Measurements from ENCODE around the gene RADX.

The RADX gene

GRCh38 chrX:106684207-106684606 is 72.4 kb downstream of the RADX start:
- DNase-seq (ENCODE audit: low read depth, low spot score) = no peak

GRCh38 chrX:106692425-106693065 is 80.8 kb downstream of the RADX start:
- DNase-seq (ENCODE audit: low read depth, low spot score) = no peak

GRCh38 chrX:106696502-106696901 is 84.7 kb downstream of the RADX start:
- no peak for DNase-seq (ENCODE audit: low read depth, low spot score)

- DNase-seq (ENCODE audit: low read depth, low spot score) = no peak
Observed at GRCh38 chrX:106698693-106699092, 86.9 kb downstream of the RADX start.

- no peak for DNase-seq (ENCODE audit: low read depth, low spot score)
Observed at GRCh38 chrX:106702636-106703035, 90.9 kb downstream of the RADX start.

DNA sequence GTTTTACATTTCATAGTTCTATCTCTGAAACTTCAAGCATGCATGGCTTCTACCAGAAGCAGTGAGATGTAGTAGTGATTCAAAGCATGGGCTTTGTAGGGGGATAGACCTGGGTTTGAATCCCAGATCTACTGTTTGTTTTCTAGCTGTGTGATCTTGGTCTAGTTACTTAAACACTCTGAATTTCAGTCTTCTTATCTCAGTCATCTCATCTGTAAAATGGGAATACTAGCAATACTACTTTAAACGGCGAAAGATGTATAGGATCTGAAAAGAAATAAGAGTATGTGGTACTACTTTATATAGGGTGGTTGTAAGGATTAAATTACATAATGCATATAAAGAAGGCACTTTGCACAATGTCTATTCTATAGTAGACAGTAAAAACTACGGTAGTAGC is 94.7 kb downstream of the RADX start:
- DNase-seq (ENCODE audit: low read depth, low spot score) = no peak

GRCh38 chrX:106707771-106708454 is 96.1 kb downstream of the RADX start:
- DNase-seq (ENCODE audit: low read depth, low spot score) = no peak

- DNase-seq (ENCODE audit: low read depth, low spot score) = no peak
Observed at GRCh38 chrX:106710771-106711170, 99.0 kb downstream of the RADX start.

- no peak for DNase-seq (ENCODE audit: low read depth, low spot score)
Observed at GRCh38 chrX:106711375-106711774, 99.6 kb downstream of the RADX start.

DNA sequence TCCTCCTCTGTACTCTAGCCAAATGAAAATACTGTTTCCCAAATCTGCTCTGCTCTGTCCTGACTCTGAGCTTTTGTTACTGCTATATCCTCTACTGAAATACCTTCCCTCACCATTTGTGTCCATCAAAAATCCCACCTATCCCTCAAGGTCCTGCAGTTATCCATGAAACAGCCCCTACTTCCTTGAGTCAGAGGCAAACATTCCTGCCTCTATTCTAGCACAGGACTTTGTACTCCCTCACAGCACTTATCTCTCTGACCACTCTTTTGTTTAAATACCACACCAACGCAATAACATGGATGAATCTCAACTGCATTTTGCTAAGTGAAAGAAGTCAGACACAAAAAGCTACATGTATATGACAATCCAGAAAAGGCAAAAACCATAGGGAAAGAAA is 104.2 kb downstream of the RADX start:
- no peak for DNase-seq (ENCODE audit: low read depth, low spot score)

DNA sequence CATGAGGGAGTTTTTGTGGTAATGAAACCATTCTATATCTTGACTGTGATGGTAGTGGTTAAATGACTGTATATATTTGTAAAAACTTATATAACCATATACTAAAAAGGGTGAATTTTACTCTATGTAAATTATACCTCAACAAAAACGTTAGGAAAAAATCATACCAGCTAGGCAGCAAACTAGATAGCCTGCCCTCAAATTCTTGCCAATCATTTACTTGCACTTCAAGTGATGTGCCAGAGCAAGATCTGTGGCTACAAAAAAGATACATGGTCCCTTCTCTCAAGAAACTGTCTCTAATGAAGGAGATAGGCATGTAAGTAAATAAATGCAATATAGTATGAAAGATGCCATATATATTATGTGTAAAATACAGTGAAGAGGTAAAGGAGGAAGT is 104.7 kb downstream of the RADX start:
- no peak for DNase-seq (ENCODE audit: low read depth, low spot score)

- no peak for DNase-seq (ENCODE audit: low read depth, low spot score)
Observed at GRCh38 chrX:106718709-106719108, 106.9 kb downstream of the RADX start.

- no peak for DNase-seq (ENCODE audit: low read depth, low spot score)
Observed at GRCh38 chrX:106725931-106726330, 114.2 kb downstream of the RADX start.

DNA sequence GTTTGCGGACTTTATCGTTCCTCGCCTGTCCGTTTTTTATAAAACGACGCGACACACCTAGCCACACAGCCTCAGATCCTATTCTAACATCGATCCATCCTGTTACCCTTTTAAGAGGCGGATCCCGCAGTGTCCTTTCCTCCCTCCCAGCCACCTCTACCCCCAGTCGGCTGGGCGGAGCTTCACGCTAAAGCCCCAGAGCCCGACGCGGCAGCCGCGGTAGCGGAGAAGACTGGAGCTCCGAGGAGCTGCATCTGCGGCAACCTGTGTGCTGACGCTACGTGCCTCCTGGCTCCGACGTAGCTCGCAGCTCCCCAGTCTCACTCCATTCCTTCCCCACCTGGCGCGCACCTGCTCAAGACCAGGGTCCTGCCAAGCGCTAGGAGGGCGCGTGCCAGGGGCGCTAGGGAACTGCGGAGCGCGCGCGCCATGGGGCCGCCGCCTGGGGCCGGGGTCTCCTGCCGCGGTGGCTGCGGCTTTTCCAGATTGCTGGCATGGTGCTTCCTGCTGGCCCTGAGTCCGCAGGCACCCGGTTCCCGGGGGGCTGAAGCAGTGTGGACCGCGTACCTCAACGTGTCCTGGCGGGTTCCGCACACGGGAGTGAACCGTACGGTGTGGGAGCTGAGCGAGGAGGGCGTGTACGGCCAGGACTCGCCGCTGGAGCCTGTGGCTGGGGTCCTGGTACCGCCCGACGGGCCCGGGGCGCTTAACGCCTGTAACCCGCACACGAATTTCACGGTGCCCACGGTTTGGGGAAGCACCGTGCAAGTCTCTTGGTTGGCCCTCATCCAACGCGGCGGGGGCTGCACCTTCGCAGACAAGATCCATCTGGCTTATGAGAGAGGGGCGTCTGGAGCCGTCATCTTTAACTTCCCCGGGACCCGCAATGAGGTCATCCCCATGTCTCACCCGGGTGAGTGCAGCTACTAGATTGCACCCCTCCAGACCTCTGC is 115.0 kb downstream of the RADX start, which contains the start of gene RNF128:
RNF128 (plus strand) TSS at position 217 of the 953 bp plus-strand sequence; CDS start at position 430, 213 bp downstream.
- no peak for DNase-seq (ENCODE audit: low read depth, low spot score)

DNA sequence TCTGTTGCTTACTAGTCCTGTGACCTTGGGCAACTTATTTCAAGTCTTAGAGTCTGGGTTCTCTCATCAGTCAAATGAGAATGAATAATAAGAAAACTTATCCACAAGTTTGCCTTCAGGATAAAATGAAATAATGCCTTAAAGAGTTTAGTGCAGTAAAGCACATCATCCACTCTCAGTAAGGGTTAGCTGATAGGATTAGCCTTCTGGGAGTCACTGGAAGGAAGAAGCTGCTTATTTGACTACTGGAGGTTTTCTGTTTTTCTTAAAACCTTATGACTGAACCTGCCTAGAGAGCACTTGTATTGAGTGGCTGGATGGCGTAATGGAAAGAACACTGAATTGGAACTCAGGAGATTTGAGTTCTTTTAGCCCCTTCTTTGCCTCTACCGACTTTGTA is 116.6 kb downstream of the RADX start:
- DNase-seq (ENCODE audit: low read depth, low spot score) = no peak
